ENCODE measurements around the gene MIS12.
A peak's percentile ranks its signal among the peaks of the same experiment; 100 is the strongest.

Gene MIS12

GRCh38 chr17:5502552-5502951, 16.2 kb downstream of the MIS12 start:
- DNase-seq (ENCODE audit: low spot score) = no peak
- H3K27ac ChIP-seq = no peak overlapping the region
- TF ChIP-seq CTCF (conservative IDR thresholded peaks at IDR 0.05; ENCODE audit: low read depth) = no peak
- ChIA-PET POLR2A (ENCODE audit: low non-redundant PET) (no interaction called here), CTCF (no interaction called here)

GRCh38 chr17:5506307-5506706, 19.9 kb downstream of the MIS12 start:
- ChIA-PET POLR2A (ENCODE audit: low non-redundant PET) (interaction anchor here (0.6 kb wide), 1 partner anchor 28 kb away, joined by 3 read pairs; no protein-coding TSS in a partner anchor), CTCF (no interaction called here)

GRCh38 chr17:5508810-5509209, 22.4 kb downstream of the MIS12 start:
- ChIA-PET POLR2A (ENCODE audit: low non-redundant PET) (no interaction called here), CTCF (no interaction called here)
- DNase-seq (ENCODE audit: low spot score) = no peak
- no peak for TF ChIP-seq CTCF (conservative IDR thresholded peaks at IDR 0.05; ENCODE audit: low read depth)
- no peak overlapping the region for H3K27ac ChIP-seq

More at GRCh38 chr17:5506307-5506706, 19.9 kb downstream of the MIS12 start:
- no peak overlapping the region for H3K27ac ChIP-seq
- no peak for DNase-seq (ENCODE audit: low spot score)
- TF ChIP-seq CTCF (conservative IDR thresholded peaks at IDR 0.05; ENCODE audit: low read depth) = no peak

- no peak for DNase-seq (ENCODE audit: low spot score)
- H3K27ac ChIP-seq = peak overlapping the region; percentile 26; the same call in 1 of the 2 replicates
- no peak for TF ChIP-seq CTCF (conservative IDR thresholded peaks at IDR 0.05; ENCODE audit: low read depth)
- ChIA-PET POLR2A (ENCODE audit: low non-redundant PET) (no interaction called here), CTCF (no interaction called here)
Observed at GRCh38 chr17:5509482-5509881, 23.1 kb downstream of the MIS12 start.

GRCh38 chr17:5510771-5511170, 24.4 kb downstream of the MIS12 start:
- DNase-seq (ENCODE audit: low spot score) = no peak
- no peak overlapping the region for H3K27ac ChIP-seq
- ChIA-PET POLR2A (ENCODE audit: low non-redundant PET) (no interaction called here), CTCF (no interaction called here)
- no peak for TF ChIP-seq CTCF (conservative IDR thresholded peaks at IDR 0.05; ENCODE audit: low read depth)

- TF ChIP-seq CTCF (conservative IDR thresholded peaks at IDR 0.05; ENCODE audit: low read depth) = no peak
- H3K27ac ChIP-seq = no peak overlapping the region
- CTCF ChIA-PET = no interaction called here
- DNase-seq (ENCODE audit: low spot score) = no peak
- POLR2A ChIA-PET (ENCODE audit: low non-redundant PET) = no interaction called here
Observed at GRCh38 chr17:5511401-5512225, 25.2 kb downstream of the MIS12 start.

Data from RWPE1 (cell line).